Heart left ventricle (tissue), 13 donors: ENCODE results near the gene ZNF575.

Experiments used
- POLR2A ChIP-seq, 2 donors: fragments of 450-650 bp; IDR thresholded peaks; one replicate each; pipeline ENCODE4 v1.6.1; 2017; ENCODE audit warnings: antibody characterized with exemption in 2 of 2, mild to moderate bottlenecking in 2 of 2, moderate library complexity in 2 of 2
- TF ChIP-seq, protein P1 (sequence below), 12 donors: fragments of 200-600 bp; sonication (generic) in 4 of 12; IDR thresholded peaks; one replicate each; pipeline versions ENCODE4 v1.5.0 to v1.8.0; 2018 to 2022; ENCODE audit warnings: antibody characterized with exemption in 12 of 12, mild to moderate bottlenecking in 5 of 12
- donor health status: ischemic (EF 13 %, LVEDD 7.1; RV severe dilation, severe dysfunction).
- donor health status: DM: no; HTN: yes; CAD: no.
- donor health status: DM: no; HTN: no; CAD: no.
- donor health status: ischemic (EF 25% LVEDD 6.9; RV normal size, moderate dysfunction).
- donor health status: ischemic (EF 25% LVEDD 5.7; RV mildly dilated, moderate dysfunction).
- donor health status: ischemic (EF 35%, LVEDD 5.7; RV mildly dilated, moderate dysfunction).
- donor health status: nonischemic (EF 11% LVEDD 7.7; RV severe dilation, severe dysfunction).
- donor health status: DM: yes; HTN: yes; CAD: no.
- donor health status: PGD.
- donor health status: ischemic (EF 29% LVEDD 5.4; RV normal size, mild dysfunction).
- donor health status: nonischemic (EF 23%, LVEDD 6.1; RV moderate dilation, normal function).

DNA sequence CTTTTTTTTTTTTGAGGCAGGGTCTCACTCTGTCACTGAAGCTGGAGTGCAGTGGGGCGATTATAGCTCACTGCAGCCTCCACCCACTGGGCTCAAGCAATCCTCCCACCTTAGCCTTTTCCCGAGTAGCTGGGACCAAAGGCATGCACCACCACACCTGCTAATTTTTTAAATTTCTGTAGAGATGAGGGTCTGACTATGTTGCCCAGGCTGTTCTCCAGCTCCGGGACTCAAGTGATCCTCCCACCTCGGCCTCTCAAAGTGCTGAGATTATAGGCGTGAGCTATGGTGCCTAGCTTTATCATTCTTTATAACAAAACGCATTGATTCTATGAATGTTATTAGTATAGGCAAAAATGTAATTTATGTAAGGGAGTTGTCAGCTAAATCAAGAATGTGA is 49.7 kb upstream of the ZNF575 start:
- TF ChIP-seq, protein P1, sequence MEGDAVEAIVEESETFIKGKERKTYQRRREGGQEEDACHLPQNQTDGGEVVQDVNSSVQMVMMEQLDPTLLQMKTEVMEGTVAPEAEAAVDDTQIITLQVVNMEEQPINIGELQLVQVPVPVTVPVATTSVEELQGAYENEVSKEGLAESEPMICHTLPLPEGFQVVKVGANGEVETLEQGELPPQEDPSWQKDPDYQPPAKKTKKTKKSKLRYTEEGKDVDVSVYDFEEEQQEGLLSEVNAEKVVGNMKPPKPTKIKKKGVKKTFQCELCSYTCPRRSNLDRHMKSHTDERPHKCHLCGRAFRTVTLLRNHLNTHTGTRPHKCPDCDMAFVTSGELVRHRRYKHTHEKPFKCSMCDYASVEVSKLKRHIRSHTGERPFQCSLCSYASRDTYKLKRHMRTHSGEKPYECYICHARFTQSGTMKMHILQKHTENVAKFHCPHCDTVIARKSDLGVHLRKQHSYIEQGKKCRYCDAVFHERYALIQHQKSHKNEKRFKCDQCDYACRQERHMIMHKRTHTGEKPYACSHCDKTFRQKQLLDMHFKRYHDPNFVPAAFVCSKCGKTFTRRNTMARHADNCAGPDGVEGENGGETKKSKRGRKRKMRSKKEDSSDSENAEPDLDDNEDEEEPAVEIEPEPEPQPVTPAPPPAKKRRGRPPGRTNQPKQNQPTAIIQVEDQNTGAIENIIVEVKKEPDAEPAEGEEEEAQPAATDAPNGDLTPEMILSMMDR (IDR thresholded peaks at IDR 0.05), result no peak
- TF ChIP-seq POLR2A (IDR thresholded peaks at IDR 0.05), result no peak
